Measurements from ENCODE around the gene CEP85L.

The CEP85L gene

DNA sequence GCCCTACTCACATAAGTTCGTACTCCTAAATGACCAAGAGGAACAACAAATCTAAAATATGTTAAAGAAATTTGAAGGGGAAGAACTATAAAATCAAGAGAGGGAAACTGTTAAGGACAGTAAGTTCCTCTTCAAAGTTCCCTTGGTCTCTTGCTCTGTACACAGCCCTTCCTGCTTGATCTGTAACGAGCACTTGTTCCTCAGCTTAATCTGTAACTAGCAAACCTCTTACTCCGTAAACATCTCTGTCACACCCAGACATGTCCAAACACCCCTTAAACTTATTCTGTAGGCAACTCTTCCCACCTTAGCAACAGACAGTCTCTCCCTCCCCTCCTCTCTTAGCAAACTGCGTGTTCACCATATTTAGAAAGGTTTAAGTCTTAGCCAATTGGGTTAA, 73.4 kb downstream of the CEP85L start:
- DNase-seq (ENCODE audit: low read depth): no peak

GRCh38 chr6:118574051-118574865, 77.1 kb downstream of the CEP85L start:
- no peak for DNase-seq (ENCODE audit: low read depth)

DNA sequence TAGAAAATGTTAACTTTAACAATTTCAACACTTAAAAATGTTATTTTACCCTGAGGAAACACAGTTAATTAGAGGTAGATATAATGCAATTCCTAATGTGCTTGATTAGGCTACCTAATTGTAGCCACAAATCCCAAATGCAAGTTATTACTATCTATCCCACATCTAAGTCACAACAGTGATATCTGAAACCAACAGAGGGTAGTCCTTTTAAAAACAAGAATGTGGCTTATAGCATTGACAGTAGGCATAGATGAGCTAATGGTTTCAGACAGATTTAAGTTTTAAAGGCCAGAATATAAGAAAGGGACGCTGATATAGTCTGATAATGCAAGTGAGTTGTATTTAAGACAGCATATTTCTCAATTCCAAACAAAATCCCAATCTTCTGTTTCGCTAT, 80.3 kb downstream of the CEP85L start:
- no peak for DNase-seq (ENCODE audit: low read depth)

GRCh38 chr6:118569498-118569897, 81.9 kb downstream of the CEP85L start:
- no peak for DNase-seq (ENCODE audit: low read depth)

- DNase-seq (ENCODE audit: low read depth): no peak
These were observed 83.4 kb downstream of the CEP85L start for GRCh38 chr6:118567974-118568373.

GRCh38 chr6:118565311-118565960, 86.0 kb downstream of the CEP85L start:
- DNase-seq (ENCODE audit: low read depth): no peak

DNA sequence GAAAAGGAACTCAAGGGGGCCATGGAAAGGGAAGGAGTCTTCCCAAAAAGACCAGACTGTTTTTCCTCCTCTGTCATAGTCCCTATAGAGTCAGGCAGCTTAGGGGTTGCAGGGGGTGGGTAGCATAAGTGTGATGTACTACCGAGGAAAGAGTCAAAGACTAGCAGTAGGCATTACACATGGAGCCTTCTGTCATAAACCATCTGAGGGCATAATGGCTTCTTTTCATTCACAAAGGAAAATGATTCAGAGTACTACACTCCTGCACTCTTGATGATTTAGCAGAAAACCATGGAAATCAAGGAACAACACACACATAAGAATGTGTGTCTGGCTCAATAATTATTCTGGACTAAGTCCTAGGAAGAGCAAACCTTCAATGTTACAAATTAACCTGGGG, 88.4 kb downstream of the CEP85L start:
- DNase-seq (ENCODE audit: low read depth): peak; percentile 51

- DNase-seq (ENCODE audit: low read depth): no peak
These were observed 89.1 kb downstream of the CEP85L start for GRCh38 chr6:118562248-118562647.

GRCh38 chr6:118559659-118560058, 91.7 kb downstream of the CEP85L start:
- DNase-seq (ENCODE audit: low read depth): no peak

- DNase-seq (ENCODE audit: low read depth): no peak
These were observed 92.8 kb downstream of the CEP85L start for GRCh38 chr6:118558464-118559217.

GRCh38 chr6:118554698-118555097, 96.7 kb downstream of the CEP85L start:
- DNase-seq (ENCODE audit: low read depth): no peak

- no peak for DNase-seq (ENCODE audit: low read depth)
These were observed 98.3 kb downstream of the CEP85L start for GRCh38 chr6:118553132-118553531.

DNA sequence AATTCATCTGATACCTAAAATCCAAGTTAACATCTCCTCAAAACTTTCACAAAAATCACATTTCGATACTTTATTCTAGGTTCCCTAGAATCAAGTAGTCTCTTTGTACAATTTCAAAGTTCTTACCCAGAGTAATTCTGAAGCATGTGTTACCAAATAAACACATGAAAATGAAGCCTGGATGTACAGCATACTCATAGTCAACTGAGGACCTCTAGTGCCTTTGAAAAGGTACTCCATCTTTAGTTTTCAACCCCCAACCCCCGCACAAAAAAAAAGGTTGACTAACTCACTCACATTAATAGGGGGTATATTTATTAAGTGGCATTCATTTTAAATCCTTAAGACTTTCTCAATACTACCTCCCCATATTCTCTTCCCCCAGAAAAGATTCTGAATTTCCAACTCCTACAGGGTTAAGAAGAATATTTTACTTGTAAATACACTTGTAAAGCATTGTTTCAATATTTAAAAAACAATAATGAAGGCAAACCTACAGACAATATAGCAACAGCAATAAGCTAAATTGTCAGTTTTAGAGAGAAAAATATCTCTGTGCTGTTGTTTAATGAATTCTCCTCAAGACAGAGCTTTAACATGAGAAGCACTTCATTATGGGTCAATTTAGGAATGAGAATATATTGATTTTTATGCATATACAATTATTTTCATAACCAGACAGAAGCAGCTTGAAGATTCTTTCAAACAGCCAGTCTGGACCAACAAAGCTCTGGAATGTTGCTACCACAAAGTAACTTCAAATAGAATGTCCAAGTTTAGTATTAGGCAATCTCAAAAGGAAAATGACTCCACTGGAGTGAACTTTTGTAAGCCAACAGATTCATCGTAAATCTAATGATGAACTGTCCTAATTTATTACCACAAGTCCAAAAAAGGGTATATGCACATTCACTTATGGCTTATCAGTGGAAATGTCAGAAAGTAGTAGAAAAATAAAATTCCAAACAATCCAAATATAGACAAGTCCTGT, 100.0 kb downstream of the CEP85L start:
- DNase-seq (ENCODE audit: low read depth): peak; percentile 36

DNA sequence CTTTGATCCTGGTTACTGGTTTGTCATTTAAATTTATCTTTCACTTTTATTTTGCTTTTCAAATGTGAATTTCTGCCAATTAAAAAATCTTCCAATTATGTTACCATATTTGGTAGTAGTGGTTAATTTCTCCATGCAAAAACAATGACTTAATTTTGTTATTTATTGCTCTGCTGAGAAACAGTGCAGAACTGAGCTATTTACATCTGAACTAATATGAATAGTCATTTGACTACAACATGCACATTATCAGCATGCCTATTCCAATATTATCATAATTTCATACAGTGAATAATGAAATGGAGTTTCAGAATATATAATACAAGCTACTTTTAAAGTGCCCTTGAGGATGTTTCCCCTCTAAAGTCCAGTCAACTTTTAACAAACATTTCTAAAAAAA, 102.8 kb downstream of the CEP85L start:
- DNase-seq (ENCODE audit: low read depth): no peak

- DNase-seq (ENCODE audit: low read depth): no peak
These were observed 103.3 kb downstream of the CEP85L start, which contains the start of gene PLN for GRCh38 chr6:118548136-118548535. TSS of gene PLN (plus strand) at chr6:118548296. CDS start at chr6:118558922, 10,626 bp downstream.

- no peak for DNase-seq (ENCODE audit: low read depth)
These were observed 104.5 kb downstream of the CEP85L start for GRCh38 chr6:118546880-118547218.

GRCh38 chr6:118546164-118546879, 105.1 kb downstream of the CEP85L start:
- no peak for DNase-seq (ENCODE audit: low read depth)

DNA sequence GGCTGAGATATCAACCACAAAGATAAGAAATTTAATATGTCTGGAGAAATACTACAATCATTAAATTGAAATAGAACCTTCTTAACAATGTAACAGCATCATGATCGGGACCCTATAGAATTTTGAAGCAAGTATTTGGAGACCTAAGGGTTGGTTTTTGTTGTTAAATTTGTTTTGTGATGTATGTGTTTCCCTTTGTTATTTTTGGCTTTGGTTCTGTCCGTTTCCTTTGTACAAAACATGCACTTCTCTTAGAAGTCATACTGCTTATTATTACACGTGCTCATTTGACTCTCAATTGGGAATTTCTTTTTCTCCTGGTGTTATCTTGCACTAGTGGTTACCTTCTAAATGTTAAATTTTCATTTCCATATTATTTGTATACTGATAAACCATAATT, 107.3 kb downstream of the CEP85L start:
- no peak for DNase-seq (ENCODE audit: low read depth)

DNA sequence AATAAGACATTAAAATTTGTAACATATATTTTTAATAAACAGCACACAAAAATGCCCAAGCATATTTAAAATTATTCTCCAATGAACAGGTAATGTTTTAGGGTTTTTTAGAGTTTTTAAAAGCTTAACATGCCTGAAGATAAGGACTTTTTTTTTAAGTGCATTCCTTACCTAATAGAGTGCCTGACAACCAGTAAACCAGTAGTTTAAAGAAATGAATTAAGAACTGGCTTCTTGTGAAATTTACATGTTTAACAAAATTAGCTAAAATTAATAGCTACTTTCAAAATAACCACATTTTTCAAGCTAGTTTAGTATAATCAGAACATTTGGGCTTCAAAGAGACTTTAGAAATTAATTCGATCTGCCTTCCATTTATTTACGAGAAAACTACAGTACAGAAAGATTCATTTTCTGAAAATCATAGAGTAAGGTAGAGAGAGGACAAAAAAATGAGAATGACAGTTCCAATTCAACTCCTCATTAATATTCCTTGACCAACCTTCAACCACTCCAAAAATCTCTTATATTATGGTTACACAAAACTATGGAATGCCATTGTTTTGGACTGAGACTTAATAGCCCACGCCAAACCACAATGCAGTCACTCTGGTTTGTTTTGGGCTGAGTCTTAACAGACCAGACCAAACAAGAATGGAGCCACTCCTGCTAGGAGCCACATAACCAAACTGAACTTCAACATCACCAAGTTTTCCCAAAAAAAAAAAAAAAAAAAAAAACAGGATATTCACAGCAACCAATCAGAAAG, 109.0 kb downstream of the CEP85L start:
- peak; percentile 43 for DNase-seq (ENCODE audit: low read depth)

DNA sequence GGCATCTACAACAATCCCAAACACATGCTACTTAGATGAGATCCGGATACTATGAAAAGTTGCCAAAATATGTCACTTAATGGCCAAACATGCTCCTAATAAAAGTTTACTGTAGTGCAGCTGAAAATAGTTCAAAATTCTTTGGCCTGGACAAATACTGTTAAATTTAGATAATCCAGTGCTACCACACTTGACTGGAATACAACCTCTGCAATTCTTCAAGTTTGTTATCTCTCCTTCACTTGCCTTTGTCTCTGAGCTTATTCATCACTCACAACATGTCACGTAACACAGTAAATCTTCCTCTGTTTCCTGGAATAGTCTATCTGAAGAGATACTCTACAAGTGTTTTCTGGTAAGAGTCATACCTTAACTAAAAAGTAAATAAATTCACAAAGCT, 113.8 kb downstream of the CEP85L start:
- DNase-seq (ENCODE audit: low read depth): no peak

All from stromal cell of bone marrow (primary cell).